ENCODE results near the gene COL24A1.
"Not testable (repeated sequence)": the region's sequence is repeated elsewhere in the genome, so short reads cannot be mapped to it uniquely, and the experiment has no call there.

The COL24A1 gene

GRCh38 chr1:85743814-85744213 is 412.8 kb downstream of the COL24A1 start:
- TF ChIP-seq, protein P1, sequence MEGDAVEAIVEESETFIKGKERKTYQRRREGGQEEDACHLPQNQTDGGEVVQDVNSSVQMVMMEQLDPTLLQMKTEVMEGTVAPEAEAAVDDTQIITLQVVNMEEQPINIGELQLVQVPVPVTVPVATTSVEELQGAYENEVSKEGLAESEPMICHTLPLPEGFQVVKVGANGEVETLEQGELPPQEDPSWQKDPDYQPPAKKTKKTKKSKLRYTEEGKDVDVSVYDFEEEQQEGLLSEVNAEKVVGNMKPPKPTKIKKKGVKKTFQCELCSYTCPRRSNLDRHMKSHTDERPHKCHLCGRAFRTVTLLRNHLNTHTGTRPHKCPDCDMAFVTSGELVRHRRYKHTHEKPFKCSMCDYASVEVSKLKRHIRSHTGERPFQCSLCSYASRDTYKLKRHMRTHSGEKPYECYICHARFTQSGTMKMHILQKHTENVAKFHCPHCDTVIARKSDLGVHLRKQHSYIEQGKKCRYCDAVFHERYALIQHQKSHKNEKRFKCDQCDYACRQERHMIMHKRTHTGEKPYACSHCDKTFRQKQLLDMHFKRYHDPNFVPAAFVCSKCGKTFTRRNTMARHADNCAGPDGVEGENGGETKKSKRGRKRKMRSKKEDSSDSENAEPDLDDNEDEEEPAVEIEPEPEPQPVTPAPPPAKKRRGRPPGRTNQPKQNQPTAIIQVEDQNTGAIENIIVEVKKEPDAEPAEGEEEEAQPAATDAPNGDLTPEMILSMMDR (IDR thresholded peaks at IDR 0.05) = no peak
- Histone ChIP-seq H3K27ac (no peak overlapping the region), H3K4me3 (no peak overlapping the region)
- DNase-seq (ENCODE audit: low spot score) = no peak

DNA sequence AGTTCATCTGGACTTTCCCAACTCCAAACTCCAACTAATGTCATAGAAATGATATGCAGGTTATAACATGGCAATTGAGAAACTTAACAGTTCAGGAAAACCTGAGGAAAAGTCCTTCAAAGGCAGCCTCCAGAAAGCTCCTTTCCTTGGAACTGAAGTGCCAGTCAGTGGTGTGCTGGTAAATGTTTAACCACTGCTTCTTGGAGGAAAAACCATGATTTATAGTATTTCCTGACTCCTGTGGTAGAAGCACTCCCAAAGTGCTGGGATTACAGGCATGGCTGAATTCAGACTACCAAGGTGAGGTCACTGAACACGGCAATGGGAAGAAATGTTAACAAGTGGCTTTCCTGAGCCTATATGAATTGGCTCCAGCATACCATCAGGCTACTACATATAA is 421.6 kb downstream of the COL24A1 start:
- TF ChIP-seq, protein P1 (IDR thresholded peaks at IDR 0.05) = no peak
- no peak overlapping the region for H3K27ac ChIP-seq
- no peak for DNase-seq (ENCODE audit: low spot score)
- no peak overlapping the region for H3K4me3 ChIP-seq

DNA sequence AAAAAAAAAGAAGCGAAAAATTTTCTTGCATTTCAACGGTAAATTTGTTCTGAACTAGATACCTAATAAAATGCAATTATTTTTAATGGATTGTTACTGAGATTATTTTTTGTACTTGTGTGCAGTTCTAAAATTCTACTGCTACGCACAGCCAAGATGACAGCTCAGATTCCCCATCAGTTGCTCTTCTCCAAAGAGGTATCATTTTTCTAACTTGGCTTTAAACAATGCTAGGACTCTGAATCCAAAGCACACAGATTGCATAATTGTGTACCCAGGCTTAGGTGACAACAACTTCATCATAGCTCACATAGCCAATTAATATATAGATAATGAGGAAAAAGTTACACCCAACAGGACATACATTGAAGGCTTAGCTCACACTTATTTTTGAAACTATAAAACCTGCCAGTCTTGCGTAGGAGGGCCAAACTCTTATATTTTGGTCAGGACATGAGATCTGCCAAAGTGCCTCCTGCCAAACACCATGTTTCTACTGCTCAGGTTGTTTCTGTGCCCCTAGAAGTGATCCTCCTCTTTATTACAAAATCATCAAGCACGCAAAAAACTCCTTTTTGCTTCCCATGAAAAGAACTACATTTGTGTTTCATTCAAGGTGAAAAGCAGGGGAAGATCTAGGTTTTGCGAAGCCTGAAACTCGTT is 437.8 kb downstream of the COL24A1 start:
- Histone ChIP-seq H3K4me3 (no peak overlapping the region), H3K27ac (no peak overlapping the region)
- DNase-seq (ENCODE audit: low spot score) = no peak
- TF ChIP-seq, protein P1 (IDR thresholded peaks at IDR 0.05) = no peak

- H3K27ac ChIP-seq; H3K4me3 ChIP-seq; DNase-seq (ENCODE audit: low spot score): not testable (repeated sequence)
These were observed 442.0 kb downstream of the COL24A1 start for GRCh38 chr1:85714418-85715114.

GRCh38 chr1:85708829-85709227 is 447.7 kb downstream of the COL24A1 start:
- TF ChIP-seq, protein P1 (IDR thresholded peaks at IDR 0.05) = no peak
- no peak for DNase-seq (ENCODE audit: low spot score)
- H3K27ac ChIP-seq = peak overlapping the region; percentile 65 to 90

GRCh38 chr1:85707990-85708828 is 448.4 kb downstream of the COL24A1 start, which contains the start of gene ZNHIT6:
ZNHIT6 (minus strand) TSS chr1:85708433; CDS start chr1:85708284, 149 bp downstream.
- TF ChIP-seq, protein P1 (IDR thresholded peaks at IDR 0.05) = no peak
- DNase-seq (ENCODE audit: low spot score) = peak; percentile 93
- H3K27ac ChIP-seq = peak within 1 kb of the TSS; percentile 65 to 90
- H3K4me3 ChIP-seq = peak within 1 kb of the TSS; percentile 80

More at GRCh38 chr1:85708829-85709227, 447.7 kb downstream of the COL24A1 start:
- peak overlapping the region; percentile 80 for H3K4me3 ChIP-seq

All from coronary artery (tissue), 2 donors.